ENCODE measurements around the gene AURKA.

Gene AURKA

GRCh38 chr20:56392132-56392880 lies at the start of gene AURKA, which contains the start of gene CSTF1:
Gene AURKA, minus strand, starts transcription at chr20:56392215. Its CDS starts 4,018 bp downstream, at chr20:56388197.
Gene CSTF1, plus strand, starts transcription at chr20:56392645. Its CDS starts 2,908 bp downstream, at chr20:56395553.
- peak within 1 kb of the TSS; percentile 97 for H3K4me3 ChIP-seq (ENCODE audit: low read depth, low read length)

- no peak overlapping the region for H3K4me3 ChIP-seq (ENCODE audit: low read depth, low read length)
Measured at GRCh38 chr20:56440346-56441007, 48.5 kb upstream of the AURKA start.

DNA sequence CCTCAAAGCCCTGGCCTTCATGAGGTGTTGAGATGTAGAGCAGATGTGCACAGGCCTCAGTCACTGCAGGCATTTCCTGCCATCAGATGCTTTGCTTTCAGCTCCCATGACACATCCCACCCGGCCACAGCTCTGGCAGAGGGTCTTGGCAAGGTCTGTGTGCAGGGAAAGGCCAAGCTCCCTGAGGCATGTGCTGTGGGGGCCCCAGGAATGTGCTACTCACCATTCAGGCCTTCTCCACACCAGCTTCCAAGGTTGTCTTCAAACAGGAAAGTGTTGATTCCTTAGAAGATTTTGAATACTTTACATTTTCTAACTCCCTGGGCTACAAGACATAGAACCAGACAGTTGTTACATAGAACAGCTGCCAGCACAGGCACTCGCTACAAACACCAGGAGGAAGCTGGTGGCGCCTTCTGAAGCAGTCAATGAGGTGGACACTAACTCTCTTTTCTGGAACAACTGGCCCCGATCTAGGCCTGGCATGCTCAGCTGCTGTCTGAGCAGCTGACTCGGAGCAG lies 47.8 kb upstream of the AURKA start:
- no peak overlapping the region for H3K4me3 ChIP-seq (ENCODE audit: low read depth, low read length)

DNA sequence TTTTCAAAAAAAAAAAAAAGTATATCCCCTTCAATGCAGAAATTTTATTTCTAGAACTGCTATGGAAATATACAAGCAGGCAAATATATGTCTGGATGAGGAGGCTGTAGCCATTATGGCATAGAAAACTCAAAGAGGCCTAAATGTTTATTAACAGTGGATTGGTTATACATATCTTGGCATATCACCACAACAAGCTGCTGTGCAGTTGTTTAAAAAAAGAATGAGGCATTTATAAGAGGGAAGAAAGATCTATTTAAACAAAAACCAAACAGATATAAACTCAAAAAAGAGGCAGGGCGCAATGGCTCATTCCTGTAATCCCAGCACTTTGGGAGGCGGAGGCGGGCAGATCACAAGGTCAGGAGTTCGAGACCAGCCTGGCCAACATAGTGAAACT lies 46.3 kb upstream of the AURKA start:
- no peak overlapping the region for H3K4me3 ChIP-seq (ENCODE audit: low read depth, low read length)

DNA sequence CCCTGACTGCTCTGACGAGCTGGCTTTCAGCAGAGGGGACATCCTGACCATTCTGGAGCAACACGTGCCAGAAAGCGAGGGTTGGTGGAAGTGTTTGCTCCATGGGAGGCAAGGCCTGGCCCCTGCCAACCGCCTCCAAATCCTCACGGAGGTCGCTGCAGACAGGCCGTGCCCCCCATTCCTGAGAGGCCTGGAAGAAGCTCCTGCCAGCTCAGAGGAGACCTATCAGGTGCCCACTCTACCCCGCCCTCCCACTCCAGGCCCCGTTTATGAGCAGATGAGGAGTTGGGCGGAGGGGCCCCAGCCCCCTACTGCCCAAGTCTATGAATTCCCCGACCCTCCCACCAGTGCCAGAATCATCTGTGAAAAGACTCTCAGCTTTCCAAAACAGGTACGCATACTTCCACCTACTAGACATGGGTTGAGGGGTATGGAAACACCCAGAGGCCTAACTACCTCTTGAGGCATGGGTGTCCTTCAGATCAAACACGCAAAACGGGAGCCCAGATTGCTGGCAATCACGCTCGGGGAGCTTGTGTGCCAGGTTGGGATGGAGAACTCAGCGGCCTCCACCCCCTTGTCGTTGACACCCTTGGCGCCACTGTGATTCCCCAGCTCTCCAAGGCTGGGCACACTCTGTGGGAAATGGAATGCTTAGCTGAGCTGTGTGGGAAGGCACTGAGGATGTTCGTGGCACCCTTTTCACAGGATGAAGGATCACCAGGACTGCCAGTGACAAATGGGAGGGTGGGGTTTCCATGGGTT lies 45.4 kb upstream of the AURKA start:
- H3K4me3 ChIP-seq (ENCODE audit: low read depth, low read length) = no peak overlapping the region

GRCh38 chr20:56433880-56434255 lies 41.9 kb upstream of the AURKA start:
- H3K4me3 ChIP-seq (ENCODE audit: low read depth, low read length) = no peak overlapping the region

DNA sequence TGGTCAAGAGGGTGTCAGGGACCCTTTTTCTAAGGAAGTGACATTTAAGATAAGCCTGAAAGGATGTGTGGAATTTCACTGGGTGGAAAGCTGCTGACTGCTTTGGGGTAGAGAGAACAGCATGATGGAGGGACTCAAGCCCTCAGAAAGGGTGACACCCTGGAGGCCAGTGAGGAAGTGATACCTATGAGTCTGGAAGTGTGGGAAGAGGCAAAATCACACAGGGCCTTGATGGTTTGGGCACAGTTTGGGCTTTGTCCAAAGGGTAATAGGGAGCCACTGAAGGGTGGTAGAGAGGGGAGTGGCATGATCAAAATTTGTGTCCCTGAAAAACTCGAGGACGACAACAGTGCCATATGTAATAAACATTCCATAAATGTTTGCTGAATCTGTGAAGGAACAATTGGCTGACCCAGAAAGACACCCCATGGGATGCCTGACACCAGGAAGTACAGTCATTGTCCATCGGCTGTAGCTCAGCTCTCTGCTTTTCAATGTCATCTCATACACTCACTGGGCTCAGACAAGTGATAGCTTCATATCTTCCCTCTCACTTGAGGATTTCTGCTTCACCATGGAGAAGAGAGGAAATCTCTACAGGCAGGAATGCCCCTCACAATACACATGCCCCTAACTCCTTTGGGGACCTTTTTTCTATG lies 41.3 kb upstream of the AURKA start:
- H3K4me3 ChIP-seq (ENCODE audit: low read depth, low read length) = no peak overlapping the region

DNA sequence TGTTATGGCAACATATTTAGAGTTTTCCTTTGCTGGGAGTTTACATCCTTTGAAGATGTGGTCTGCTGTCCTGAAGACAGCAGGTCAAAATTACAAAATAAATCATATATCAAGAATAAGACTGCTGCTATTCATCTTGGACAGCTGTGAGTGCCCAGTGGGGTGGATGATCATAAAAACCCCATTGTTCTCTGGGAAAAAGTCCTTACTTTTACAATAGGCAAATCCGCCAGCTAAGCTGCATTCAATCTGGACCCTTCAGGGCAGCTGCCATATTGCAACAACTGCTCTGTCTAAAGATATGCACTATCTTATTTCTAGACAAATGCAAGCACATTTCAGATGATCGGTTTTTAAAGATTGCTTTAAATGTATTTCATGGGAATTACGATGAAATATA lies 39.5 kb upstream of the AURKA start:
- no peak overlapping the region for H3K4me3 ChIP-seq (ENCODE audit: low read depth, low read length)

- no peak overlapping the region for H3K4me3 ChIP-seq (ENCODE audit: low read depth, low read length)
Measured at GRCh38 chr20:56430957-56431356, 38.9 kb upstream of the AURKA start.

DNA sequence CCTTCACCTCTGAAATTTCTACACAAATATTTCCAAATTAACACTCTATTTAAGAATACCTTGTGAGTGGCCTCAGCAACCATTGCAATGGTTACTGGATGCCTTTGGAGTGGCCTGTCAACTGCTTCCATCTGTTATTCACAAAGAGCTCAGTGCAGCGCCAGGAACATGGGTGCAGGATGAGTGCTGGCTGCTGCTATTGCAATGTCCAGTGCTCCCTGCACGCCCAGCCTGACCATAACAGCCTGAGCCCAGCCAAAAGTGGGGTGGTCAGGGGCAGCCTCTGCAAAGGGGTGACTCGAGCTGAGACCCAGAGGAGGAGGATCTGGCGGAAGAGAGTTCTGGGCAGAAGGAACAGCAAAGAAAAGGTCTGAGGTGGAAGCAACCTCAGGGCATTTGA lies 38.4 kb upstream of the AURKA start:
- no peak overlapping the region for H3K4me3 ChIP-seq (ENCODE audit: low read depth, low read length)

- H3K4me3 ChIP-seq (ENCODE audit: low read depth, low read length) = no peak overlapping the region
Measured at GRCh38 chr20:56429941-56430340, 37.9 kb upstream of the AURKA start.

- H3K4me3 ChIP-seq (ENCODE audit: low read depth, low read length) = no peak overlapping the region
Measured at GRCh38 chr20:56429502-56429901, 37.5 kb upstream of the AURKA start.

DNA sequence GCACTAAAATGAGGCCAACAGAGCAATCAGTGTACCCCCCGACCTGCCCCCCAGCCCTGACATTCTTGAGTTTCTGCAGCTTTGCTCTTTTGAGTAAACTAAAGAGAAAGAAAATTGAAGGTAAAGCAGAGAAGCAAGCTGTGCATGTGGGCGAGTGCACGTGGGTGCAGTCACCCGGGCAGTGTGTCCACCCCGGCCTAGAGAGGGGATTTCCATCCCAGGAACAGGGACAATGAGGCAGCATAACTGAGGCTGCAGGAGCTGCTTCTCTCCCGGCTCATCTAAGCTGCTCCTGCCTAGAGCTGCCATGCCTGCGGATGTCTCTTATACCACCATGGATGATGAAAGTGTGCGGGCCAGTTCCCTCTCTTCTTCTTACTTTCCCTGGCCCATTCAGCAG lies 36.9 kb upstream of the AURKA start:
- H3K4me3 ChIP-seq (ENCODE audit: low read depth, low read length) = no peak overlapping the region

GRCh38 chr20:56428410-56428809 lies 36.4 kb upstream of the AURKA start:
- H3K4me3 ChIP-seq (ENCODE audit: low read depth, low read length) = no peak overlapping the region

DNA sequence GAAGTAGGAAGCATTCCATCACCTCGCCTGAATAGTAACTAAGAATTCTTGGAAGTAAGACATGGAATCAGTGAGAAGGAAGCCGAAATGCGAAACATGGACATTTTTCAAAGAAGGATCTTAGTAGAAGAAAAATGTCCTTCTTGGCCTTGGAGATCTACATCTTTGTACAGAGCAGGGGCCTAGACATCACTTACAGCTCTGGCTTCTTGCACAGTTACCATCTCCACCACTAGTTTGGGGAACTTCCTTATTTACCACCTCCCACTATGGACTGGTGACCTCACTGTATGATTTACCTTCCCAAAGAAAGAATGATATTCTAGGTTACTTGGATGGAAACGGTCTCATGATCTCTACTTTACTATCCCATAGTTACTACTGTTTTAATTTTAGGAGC lies 35.8 kb upstream of the AURKA start:
- no peak overlapping the region for H3K4me3 ChIP-seq (ENCODE audit: low read depth, low read length)

DNA sequence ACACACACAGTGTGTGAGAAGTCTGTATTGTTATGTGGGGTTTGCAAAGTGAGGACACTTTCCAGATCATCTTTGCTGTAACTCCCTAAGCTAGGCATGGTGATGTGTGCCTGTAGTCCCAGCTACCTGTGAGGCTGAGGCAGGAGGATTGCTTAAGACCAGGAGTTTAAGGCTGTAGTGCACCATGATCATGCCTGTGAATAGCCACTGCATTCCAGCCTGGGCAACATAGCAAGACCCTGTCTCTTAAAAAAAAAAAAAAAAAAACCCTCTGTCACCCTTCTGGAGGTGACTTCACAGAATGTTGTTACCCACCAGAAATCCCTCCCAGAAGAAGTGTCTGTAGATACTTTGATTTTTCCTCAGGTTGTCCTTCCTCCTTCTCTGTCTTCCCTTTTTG lies 34.9 kb upstream of the AURKA start:
- no peak overlapping the region for H3K4me3 ChIP-seq (ENCODE audit: low read depth, low read length)

GRCh38 chr20:56426026-56426425 lies 34.0 kb upstream of the AURKA start:
- no peak overlapping the region for H3K4me3 ChIP-seq (ENCODE audit: low read depth, low read length)

DNA sequence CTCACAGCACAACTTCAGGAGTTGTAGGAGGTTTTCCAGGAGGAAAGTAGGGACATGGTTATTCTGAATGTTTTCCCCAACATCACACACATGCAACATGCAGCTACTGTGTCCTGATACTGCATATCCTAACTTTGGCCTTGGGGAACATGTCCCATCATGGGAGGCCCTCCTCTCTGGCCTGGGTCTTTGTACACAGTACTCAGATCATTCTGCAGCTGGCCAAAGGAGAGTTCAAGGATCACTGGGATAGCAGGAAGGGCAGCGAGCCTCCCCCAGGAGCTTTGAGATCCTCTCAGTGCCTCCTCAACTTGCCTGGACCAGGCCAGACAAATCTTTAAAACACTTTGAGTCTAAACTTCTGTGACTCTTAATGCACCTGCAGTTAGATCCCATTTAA lies 32.9 kb upstream of the AURKA start:
- H3K4me3 ChIP-seq (ENCODE audit: low read depth, low read length) = no peak overlapping the region

DNA sequence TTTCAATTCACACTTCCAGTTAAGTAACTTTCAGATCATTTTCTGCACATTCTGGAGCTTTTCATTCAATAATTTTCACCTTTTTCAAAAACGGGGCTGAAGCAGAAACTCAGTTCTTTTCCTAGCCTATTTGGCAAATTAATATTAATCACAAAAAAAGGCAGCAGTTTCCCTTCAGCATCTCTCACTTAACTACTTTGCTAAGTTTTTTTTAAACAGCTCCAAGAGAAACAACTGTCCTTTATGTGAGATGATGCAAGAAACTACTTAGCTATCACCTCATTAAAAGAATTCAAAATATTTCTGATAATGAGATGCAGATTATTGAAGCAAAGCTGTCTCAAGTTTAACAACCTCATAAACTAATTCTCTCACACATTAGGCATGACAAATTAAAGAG lies 31.9 kb upstream of the AURKA start:
- H3K4me3 ChIP-seq (ENCODE audit: low read depth, low read length) = no peak overlapping the region

DNA sequence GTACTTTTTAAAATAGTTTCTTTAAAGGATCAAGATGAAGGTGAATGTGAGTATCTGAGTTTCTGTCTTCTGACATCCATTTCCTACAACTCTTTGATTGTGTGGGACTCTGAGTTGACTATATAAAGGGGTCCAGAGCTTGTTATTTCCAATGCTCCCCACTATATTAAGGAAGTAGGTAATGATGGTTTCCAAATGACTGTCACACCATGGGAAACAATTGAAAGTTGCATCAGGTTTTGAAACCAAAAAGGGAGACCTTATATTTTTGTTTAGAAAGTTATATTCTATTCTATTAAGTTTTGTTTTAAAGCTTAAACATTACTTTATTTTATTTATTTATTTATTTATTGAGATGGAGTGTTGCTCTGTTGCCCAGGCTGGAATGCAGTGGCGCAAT lies 31.2 kb upstream of the AURKA start:
- H3K4me3 ChIP-seq (ENCODE audit: low read depth, low read length) = no peak overlapping the region

- H3K4me3 ChIP-seq (ENCODE audit: low read depth, low read length) = no peak overlapping the region
Measured at GRCh38 chr20:56422824-56423189, 30.8 kb upstream of the AURKA start.

All from iPS-11a (cell line).